ENCODE measurements around the gene PPP1R12B.

DNA sequence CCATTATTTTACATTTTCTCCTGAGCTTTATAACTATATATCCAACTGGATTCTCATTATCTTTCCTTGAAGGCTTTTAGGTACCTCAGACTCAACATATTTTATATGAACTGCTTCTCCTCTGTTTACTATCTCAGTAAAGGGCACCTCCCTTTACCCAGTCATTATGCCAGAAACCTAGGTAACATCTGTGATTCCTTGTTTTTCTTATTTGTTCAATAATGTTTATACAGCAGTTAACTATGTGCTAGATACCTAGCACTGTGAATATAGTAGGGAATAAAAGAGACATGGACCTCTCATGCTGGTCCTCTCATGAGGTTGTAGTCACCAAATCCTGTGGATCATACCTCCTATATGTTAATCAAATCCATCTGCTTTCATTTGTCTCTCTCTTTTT is 25.6 kb downstream of the PPP1R12B start:
- TF ChIP-seq, protein P1, sequence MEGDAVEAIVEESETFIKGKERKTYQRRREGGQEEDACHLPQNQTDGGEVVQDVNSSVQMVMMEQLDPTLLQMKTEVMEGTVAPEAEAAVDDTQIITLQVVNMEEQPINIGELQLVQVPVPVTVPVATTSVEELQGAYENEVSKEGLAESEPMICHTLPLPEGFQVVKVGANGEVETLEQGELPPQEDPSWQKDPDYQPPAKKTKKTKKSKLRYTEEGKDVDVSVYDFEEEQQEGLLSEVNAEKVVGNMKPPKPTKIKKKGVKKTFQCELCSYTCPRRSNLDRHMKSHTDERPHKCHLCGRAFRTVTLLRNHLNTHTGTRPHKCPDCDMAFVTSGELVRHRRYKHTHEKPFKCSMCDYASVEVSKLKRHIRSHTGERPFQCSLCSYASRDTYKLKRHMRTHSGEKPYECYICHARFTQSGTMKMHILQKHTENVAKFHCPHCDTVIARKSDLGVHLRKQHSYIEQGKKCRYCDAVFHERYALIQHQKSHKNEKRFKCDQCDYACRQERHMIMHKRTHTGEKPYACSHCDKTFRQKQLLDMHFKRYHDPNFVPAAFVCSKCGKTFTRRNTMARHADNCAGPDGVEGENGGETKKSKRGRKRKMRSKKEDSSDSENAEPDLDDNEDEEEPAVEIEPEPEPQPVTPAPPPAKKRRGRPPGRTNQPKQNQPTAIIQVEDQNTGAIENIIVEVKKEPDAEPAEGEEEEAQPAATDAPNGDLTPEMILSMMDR (IDR thresholded peaks at IDR 0.05; ENCODE audit: poor library complexity) = no peak
- TF ChIP-seq EZH2 (IDR thresholded peaks at IDR 0.05; ENCODE audit: borderline replicate concordance) = no peak
- no peak for TF ChIP-seq EZH2phosphoT487 (IDR thresholded peaks at IDR 0.05; ENCODE audit: low read depth, severe bottlenecking, unreplicated experiment)
